Panc1 (cell line): ENCODE measurements around the gene GPR27. TPM values are rescaled to one million over a fixed set of nuclear protein-coding genes. Genes with fewer than 3 reads are reported as not detected.

ENCODE experiments used
- ATAC-seq: fragments of 200-7000 bp; cut with Tn5 transposase; 2 replicates; pipeline ENCODE4 v1.9.1; 2020; ENCODE audit warnings: mild to moderate bottlenecking, moderate library complexity
- BruUV-seq: library from RNA; stranded (reverse); fragments of 400-500 nt; replicated peaks from 2 replicates; lab custom pipeline; 2021; lab: Mats Ljungman, UMichigan
- CTCF ChIA-PET: fragments of 300-600 bp; sonication (Branson Sonifier 250); formaldehyde crosslinking; loops from one replicate; lab custom pipeline; 2022; ENCODE audit warnings: antibody characterized with exemption; lab: Charles Lee
- POLR2A ChIA-PET: fragments of 300-600 bp; sonication (Branson Sonifier 250); formaldehyde crosslinking; loops from one replicate; lab custom pipeline; 2022; ENCODE audit warnings: antibody characterized with exemption; lab: Charles Lee
- DNase-seq: peaks from one replicate; pipeline ENCODE4 v3.0.0-alpha.2; 2010; ENCODE audit warnings: low read depth, low spot score
- H3K27ac ChIP-seq: 2 replicates; pipeline ENCODE4 v1.5.1; 2011; ENCODE audit warnings: mild to moderate bottlenecking, low read length, inconsistent platforms
- H3K27me3 ChIP-seq: fragments of 200-500 bp; sonication (Bioruptor generic); 2 replicates; pipeline ENCODE4 v1.6.0; 2014; ENCODE audit warnings: low read length, inconsistent platforms; ENCODE audit not compliant: control insufficient read depth, insufficient read depth
- H3K36me3 ChIP-seq: fragments of 200-500 bp; sonication (Bioruptor generic); 2 replicates; pipeline ENCODE4 v1.5.1; 2014; ENCODE audit warnings: inconsistent platforms, mild to moderate bottlenecking, low read length, moderate library complexity; ENCODE audit not compliant: control insufficient read depth, insufficient read depth
- H3K4me1 ChIP-seq: 2 replicates; pipeline ENCODE4 v1.5.1; 2011; ENCODE audit warnings: inconsistent platforms, mild to moderate bottlenecking, low read length, moderate library complexity; ENCODE audit not compliant: control insufficient read depth, insufficient read depth
- H3K4me3 ChIP-seq, 2 experiments: 2 replicates each; pipeline ENCODE4 v1.5.1; 2011 to 2012; ENCODE audit warnings: low read depth in 2 of 2, low read length in 2 of 2, mild to moderate bottlenecking in 2 of 2, inconsistent platforms in 1 of 2, moderate library complexity in 1 of 2
- H3K9me3 ChIP-seq: fragments of 200-500 bp; sonication (Bioruptor generic); 2 replicates; pipeline ENCODE4 v1.5.1; 2014; ENCODE audit warnings: low read depth, mild to moderate bottlenecking, inconsistent platforms, low read length, moderate library complexity; ENCODE audit not compliant: control insufficient read depth, insufficient read depth
- POLR2AphosphoS5 ChIP-seq: IDR thresholded peaks from 2 replicates; pipeline ENCODE4 v1.6.1; 2012; ENCODE audit warnings: mild to moderate bottlenecking, low read depth, low read length, moderate library complexity
- SIN3A ChIP-seq: IDR thresholded peaks from 2 replicates; pipeline ENCODE4 v1.6.1; 2012; ENCODE audit warnings: low read depth, mild to moderate bottlenecking, low read length, moderate library complexity, borderline replicate concordance; ENCODE audit not compliant: insufficient read depth
- TCF7L2 ChIP-seq: IDR thresholded peaks from 2 replicates; pipeline ENCODE4 v1.6.1; 2011; ENCODE audit warnings: mild to moderate bottlenecking, low read depth, low read length, inconsistent platforms
- in situ Hi-C: cut with HindIII; loops from 2 replicates; pipeline ENCODE4 v1.10.0; 2016; ENCODE audit warnings: low sequenced_read_pairs, low pct_unique_long_range_greater_than_20kb
- intact Hi-C: fragments of 100-400 bp; cut with micrococcal nuclease; formaldehyde crosslinking; loops from one replicate; pipeline ENCODE4 v1.10.0; 2022; ENCODE audit not compliant: unreplicated experiment
- total RNA-seq: library from RNA; stranded (reverse); gene quantifications from one replicate; pipeline ENCODE4 v1.2.1, GENCODE V29; 2021; ENCODE audit not compliant: unreplicated experiment
- TF ChIP-seq, protein P1 (sequence below), 2 experiments: IDR thresholded peaks; 2 replicates each; pipeline ENCODE4 v1.6.1; 2011 to 2012; ENCODE audit warnings: low read depth in 2 of 2, control low read depth in 1 of 2, low read length in 1 of 2, mild to moderate bottlenecking in 1 of 2, moderate library complexity in 1 of 2; ENCODE audit not compliant: insufficient read depth in 1 of 2
- TF ChIP-seq, protein P2 (sequence below): fragments of 450-650 bp; IDR thresholded peaks from 2 replicates; pipeline ENCODE4 v1.5.1; 2017; ENCODE audit warnings: mild to moderate bottlenecking

GPR27 gene
- total RNA-seq, 1 experiment from 2014 or later, result 0.15 TPM

DNA sequence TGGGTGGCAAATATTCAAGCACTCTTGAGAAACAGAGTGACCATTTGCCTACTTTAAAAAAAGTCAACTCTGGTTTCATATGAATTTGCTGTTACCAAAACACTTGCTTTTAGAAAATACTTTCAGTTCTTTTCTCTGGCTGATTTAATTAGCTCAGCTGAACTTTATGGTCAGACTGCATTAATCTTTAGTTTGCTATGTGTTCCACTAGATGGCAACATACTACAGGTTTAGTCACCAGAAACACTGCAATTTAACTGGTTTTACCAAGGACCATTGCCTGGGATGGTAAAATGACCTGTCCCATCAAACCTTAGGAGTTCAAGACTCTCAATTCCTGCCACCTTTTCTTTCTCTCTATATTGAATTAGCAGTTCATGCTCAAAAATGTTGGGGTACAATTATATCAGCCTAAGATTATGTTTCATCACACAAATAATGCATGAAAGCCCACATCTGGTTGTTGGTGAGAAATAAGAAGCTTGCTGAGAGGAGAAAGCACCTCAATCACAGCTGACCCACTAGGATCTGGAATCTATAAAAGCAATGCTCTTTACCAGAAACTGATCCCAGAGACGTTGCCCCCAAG, 42.7 kb upstream of the GPR27 start:
- no peak overlapping the region for H3K4me3 ChIP-seq
- no peaks in the 10 kb centered on the region for H3K9me3 ChIP-seq
- peak; percentile 27 for DNase-seq
- H3K36me3 ChIP-seq, result no peaks in the 10 kb centered on the region
- BruUV-seq, result no TSS peak
- ChIA-PET POLR2A (no interaction called here), CTCF (no interaction called here)
- TF ChIP-seq, protein P1, sequence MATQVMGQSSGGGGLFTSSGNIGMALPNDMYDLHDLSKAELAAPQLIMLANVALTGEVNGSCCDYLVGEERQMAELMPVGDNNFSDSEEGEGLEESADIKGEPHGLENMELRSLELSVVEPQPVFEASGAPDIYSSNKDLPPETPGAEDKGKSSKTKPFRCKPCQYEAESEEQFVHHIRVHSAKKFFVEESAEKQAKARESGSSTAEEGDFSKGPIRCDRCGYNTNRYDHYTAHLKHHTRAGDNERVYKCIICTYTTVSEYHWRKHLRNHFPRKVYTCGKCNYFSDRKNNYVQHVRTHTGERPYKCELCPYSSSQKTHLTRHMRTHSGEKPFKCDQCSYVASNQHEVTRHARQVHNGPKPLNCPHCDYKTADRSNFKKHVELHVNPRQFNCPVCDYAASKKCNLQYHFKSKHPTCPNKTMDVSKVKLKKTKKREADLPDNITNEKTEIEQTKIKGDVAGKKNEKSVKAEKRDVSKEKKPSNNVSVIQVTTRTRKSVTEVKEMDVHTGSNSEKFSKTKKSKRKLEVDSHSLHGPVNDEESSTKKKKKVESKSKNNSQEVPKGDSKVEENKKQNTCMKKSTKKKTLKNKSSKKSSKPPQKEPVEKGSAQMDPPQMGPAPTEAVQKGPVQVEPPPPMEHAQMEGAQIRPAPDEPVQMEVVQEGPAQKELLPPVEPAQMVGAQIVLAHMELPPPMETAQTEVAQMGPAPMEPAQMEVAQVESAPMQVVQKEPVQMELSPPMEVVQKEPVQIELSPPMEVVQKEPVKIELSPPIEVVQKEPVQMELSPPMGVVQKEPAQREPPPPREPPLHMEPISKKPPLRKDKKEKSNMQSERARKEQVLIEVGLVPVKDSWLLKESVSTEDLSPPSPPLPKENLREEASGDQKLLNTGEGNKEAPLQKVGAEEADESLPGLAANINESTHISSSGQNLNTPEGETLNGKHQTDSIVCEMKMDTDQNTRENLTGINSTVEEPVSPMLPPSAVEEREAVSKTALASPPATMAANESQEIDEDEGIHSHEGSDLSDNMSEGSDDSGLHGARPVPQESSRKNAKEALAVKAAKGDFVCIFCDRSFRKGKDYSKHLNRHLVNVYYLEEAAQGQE (IDR thresholded peaks at IDR 0.05; ENCODE audit: insufficient read depth in 1 of 2, low read depth in 2 of 2, low read length in 1 of 2), result no peak
- TF ChIP-seq, protein P2, sequence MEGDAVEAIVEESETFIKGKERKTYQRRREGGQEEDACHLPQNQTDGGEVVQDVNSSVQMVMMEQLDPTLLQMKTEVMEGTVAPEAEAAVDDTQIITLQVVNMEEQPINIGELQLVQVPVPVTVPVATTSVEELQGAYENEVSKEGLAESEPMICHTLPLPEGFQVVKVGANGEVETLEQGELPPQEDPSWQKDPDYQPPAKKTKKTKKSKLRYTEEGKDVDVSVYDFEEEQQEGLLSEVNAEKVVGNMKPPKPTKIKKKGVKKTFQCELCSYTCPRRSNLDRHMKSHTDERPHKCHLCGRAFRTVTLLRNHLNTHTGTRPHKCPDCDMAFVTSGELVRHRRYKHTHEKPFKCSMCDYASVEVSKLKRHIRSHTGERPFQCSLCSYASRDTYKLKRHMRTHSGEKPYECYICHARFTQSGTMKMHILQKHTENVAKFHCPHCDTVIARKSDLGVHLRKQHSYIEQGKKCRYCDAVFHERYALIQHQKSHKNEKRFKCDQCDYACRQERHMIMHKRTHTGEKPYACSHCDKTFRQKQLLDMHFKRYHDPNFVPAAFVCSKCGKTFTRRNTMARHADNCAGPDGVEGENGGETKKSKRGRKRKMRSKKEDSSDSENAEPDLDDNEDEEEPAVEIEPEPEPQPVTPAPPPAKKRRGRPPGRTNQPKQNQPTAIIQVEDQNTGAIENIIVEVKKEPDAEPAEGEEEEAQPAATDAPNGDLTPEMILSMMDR, result peak; percentile 57; the same call in 1 of the 2 replicates
- in situ Hi-C loops (no loop called here), intact Hi-C loops (loop anchor here (5.0 kb wide), 1 partner anchor 1111 kb away; no protein-coding TSS in a partner anchor)
- no peak overlapping the region for H3K27ac ChIP-seq
- no peaks in the 10 kb centered on the region for H3K4me1 ChIP-seq
- 0 out of 2 replicates have a peak, but pooled peaks have one; percentile 77 for ATAC-seq
- no peaks in the 10 kb centered on the region for H3K27me3 ChIP-seq

DNA sequence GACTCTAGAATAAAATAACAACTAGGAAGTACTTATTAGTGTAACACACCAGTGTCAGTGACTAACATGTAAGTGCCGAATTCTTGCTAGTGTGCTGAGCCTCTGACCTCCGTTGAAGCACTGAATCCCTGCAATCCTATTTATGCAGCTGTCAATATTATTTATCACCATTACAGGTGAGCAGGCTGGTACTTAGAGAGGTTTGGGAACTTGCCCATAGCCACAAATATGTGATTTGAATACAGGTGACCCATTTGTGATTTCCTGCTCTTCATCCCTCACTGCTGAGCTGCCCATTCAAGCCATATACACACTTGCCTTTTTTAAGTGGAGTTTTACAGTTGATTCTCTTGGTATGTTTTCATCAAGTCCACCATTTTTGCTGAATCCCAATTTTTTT, 40.6 kb upstream of the GPR27 start:
- in situ Hi-C loops, result no loop called here
- POLR2A ChIA-PET, result no interaction called here

More for the DNA sequence above, 40.6 kb upstream of the GPR27 start:
- intact Hi-C loops, result loop anchor here (5.0 kb wide), 1 partner anchor 1109 kb away; no protein-coding TSS in a partner anchor
- H3K4me3 ChIP-seq, result no peak overlapping the region
- BruUV-seq, result no TSS peak
- no peak overlapping the region for H3K27ac ChIP-seq
- TF ChIP-seq, protein P2, result no peak
- TF ChIP-seq SIN3A, result no peak
- TF ChIP-seq, protein P1 (IDR thresholded peaks at IDR 0.05; ENCODE audit: insufficient read depth in 1 of 2, low read depth in 2 of 2, low read length in 1 of 2), result no peak
- no peak for TF ChIP-seq POLR2AphosphoS5
- no peak for TF ChIP-seq TCF7L2
- H3K36me3 ChIP-seq, result no peaks in the 10 kb centered on the region
- no peaks in the 10 kb centered on the region for H3K4me1 ChIP-seq
- H3K9me3 ChIP-seq, result no peaks in the 10 kb centered on the region
- DNase-seq, result no peak
- no peaks in the 10 kb centered on the region for H3K27me3 ChIP-seq
- CTCF ChIA-PET, result no interaction called here
- ATAC-seq, result no peak
